ENCODE results near the gene MTX1. TPM values are rescaled to one million over a fixed set of nuclear protein-coding genes. Genes with fewer than 3 reads are reported as not detected.
A peak's percentile ranks its signal among the peaks of the same experiment; 100 is the strongest.

Gene MTX1
- total and polyA plus RNA-seq, 12 donors: 26.7 to 111 (median 45.9) TPM

DNA sequence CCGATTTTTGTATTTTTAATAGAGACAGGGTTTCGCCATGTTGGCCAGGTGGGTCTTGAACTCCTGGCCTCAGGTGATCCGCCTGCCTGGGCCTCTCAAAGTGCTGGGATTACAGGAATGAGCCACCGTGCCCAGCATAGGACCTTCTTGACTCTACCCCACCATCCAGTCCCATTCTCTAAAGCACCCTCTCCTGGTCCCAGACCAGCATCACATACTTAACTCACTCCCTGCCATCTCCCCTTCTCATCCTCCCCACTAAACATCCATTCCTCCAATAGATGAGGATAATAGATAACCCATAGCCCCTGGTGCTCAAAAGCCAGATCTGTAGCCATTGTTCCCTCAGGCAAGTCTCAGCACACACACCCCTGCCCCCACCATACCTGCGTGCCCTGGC is 44.7 kb downstream of the MTX1 start:
- Histone ChIP-seq H3K4me1 (replicated peaks in 1 of 2) (peaks cover 22 to 37% of the 10 kb centered on the region in 2 donors), H3K27me3 (no peaks in the 10 kb centered on the region), H3K9me3 (replicated peaks in 1 of 3) (no peaks in the 10 kb centered on the region), H3K27ac (peak overlapping the region in 2 of 5 donors; percentile 97 to 99), H3K4me3 (no peak overlapping the region), H3K36me3 (replicated peaks in 1 of 2) (peaks cover 0 to 17% of the 10 kb centered on the region in 2 donors)
- WGBS, 4 donors: 81 to 90% (median 88%) methylated on average over 5 of the region's 5 CpGs
- intact Hi-C loops (cut with DNase I): loop anchor here (5.0 kb wide), 2 partner anchors 69 to 344 kb away; partner anchors contain the start of gene RUSC1 (in 2 of the 2)
- DNase-seq: no peak
- no peak for TF ChIP-seq POLR2A (IDR thresholded peaks at IDR 0.05)
- TF ChIP-seq, protein P1, sequence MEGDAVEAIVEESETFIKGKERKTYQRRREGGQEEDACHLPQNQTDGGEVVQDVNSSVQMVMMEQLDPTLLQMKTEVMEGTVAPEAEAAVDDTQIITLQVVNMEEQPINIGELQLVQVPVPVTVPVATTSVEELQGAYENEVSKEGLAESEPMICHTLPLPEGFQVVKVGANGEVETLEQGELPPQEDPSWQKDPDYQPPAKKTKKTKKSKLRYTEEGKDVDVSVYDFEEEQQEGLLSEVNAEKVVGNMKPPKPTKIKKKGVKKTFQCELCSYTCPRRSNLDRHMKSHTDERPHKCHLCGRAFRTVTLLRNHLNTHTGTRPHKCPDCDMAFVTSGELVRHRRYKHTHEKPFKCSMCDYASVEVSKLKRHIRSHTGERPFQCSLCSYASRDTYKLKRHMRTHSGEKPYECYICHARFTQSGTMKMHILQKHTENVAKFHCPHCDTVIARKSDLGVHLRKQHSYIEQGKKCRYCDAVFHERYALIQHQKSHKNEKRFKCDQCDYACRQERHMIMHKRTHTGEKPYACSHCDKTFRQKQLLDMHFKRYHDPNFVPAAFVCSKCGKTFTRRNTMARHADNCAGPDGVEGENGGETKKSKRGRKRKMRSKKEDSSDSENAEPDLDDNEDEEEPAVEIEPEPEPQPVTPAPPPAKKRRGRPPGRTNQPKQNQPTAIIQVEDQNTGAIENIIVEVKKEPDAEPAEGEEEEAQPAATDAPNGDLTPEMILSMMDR (IDR thresholded peaks at IDR 0.05): no peak

DNA sequence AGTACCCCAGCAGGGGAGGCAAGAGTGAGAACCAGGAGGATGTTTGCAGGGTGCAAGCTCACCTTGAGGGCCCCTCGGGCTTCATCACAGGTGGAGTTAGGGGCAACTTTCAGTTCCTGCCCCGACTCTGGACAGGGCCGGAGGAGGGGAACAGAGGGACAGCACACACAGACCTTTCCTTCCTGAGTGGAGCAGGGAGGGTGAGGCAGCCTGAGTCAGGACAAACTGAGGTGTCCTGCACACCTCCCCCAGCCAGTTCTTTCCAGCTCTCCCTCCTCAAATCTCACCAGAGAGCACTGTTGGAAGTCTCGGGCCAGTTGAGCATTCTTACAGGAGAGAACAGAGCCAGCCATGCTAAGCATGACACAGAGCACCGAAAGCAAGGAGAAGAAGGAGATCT is 45.3 kb downstream of the MTX1 start:
- intact Hi-C loops (cut with DNase I): loop anchor here (5.0 kb wide), 2 partner anchors 69 to 344 kb away; partner anchors contain the start of gene RUSC1 (in 2 of the 2)
- H3K36me3 ChIP-seq (replicated peaks in 1 of 2): peaks cover 0 to 22% of the 10 kb centered on the region in 2 donors
- DNase-seq: no peak
- no peaks in the 10 kb centered on the region for H3K27me3 ChIP-seq
- peak overlapping the region in 1 of 4 donors; percentile 69 for H3K4me3 ChIP-seq
- 40 to 70% (median 55%) methylated on average over 3 to 5 of the region's 5 CpGs for WGBS, 4 donors
- peak overlapping the region in 2 of 5 donors; percentile 97 to 99 for H3K27ac ChIP-seq
- no peaks in the 10 kb centered on the region for H3K9me3 ChIP-seq (replicated peaks in 1 of 3)
- H3K4me1 ChIP-seq (replicated peaks in 1 of 2): peaks cover 22 to 37% of the 10 kb centered on the region in 2 donors
- TF ChIP-seq POLR2A (IDR thresholded peaks at IDR 0.05): no peak

DNA sequence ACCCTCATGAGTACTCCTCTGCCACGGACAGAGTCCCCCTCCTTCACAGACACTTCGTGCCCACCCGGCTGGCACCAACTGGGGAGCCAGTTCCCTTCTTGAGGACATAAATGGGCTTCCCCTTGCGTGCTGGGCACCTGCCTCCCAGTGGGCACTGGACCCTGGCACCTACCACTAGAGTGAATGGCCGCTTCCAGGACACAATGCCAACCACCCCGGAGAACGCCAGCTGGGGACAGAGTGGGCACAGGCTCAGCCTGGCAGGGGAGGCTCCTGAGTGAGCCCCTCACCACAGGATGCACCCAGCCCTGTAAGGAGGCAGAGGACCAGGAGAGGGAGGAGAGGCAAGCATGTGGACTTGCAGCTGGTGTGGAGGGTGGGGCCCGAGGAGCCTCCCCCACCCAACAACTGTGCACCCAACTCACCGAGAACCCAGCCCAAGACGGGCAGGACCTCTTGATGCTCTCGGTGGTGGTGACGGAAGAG is 45.8 kb downstream of the MTX1 start:
- Histone ChIP-seq H3K36me3 (replicated peaks in 1 of 2) (peaks cover 0 to 19% of the 10 kb centered on the region in 2 donors), H3K4me1 (replicated peaks in 1 of 2) (peaks cover 22 to 37% of the 10 kb centered on the region in 2 donors), H3K27me3 (no peaks in the 10 kb centered on the region), H3K9me3 (replicated peaks in 1 of 3) (no peaks in the 10 kb centered on the region), H3K4me3 (peak overlapping the region in 3 of 4 donors; percentile 42 to 88 (median 69)), H3K27ac (peak overlapping the region in 2 of 5 donors; percentile 97 to 99)
- no peak for DNase-seq
- intact Hi-C loops (cut with DNase I): loop anchor here (5.0 kb wide), 2 partner anchors 68 to 343 kb away; partner anchors contain the start of gene RUSC1 (in 2 of the 2)
- TF ChIP-seq, protein P1 (IDR thresholded peaks at IDR 0.05): no peak
- no peak for TF ChIP-seq POLR2A (IDR thresholded peaks at IDR 0.05)
- 25 to 48% (median 27%) methylated on average over 7 to 12 of the region's 12 CpGs for WGBS, 4 donors

DNA sequence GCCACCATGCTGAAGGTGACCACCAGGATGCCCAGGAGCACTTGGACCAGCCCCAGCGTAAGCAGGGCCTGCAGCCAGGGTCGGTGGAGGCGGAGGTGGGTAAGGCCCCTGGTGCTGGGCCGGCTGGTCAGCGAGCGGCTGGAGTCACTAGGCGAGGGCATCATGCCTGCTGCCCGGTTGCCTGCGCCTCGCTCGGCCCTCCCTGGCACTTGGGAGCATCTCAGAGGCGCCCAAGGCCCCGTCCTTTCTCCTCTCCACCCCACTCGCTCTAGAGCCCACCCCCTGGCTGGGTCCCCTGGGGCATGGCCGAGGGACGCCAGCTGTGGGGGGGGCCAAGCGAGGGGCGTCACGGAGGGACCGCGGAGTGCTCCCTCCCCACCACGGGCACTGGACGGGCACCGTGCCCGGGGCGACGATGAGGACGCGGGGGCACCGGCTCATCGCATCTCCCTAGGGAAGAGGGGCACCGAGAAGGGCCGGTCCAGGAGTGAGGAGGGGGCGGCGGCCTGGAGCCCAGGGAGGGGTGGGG is 46.3 kb downstream of the MTX1 start:
- Histone ChIP-seq H3K36me3 (replicated peaks in 1 of 2) (peaks cover 0 to 22% of the 10 kb centered on the region in 2 donors), H3K4me3 (peak overlapping the region; percentile 42 to 88 (median 66)), H3K27ac (peak overlapping the region; percentile 90 to 99 (median 97)), H3K4me1 (replicated peaks in 1 of 2) (peaks cover 22 to 37% of the 10 kb centered on the region in 2 donors), H3K27me3 (no peaks in the 10 kb centered on the region), H3K9me3 (replicated peaks in 1 of 3) (no peaks in the 10 kb centered on the region)
- TF ChIP-seq POLR2A (IDR thresholded peaks at IDR 0.05): no peak
- TF ChIP-seq, protein P1 (IDR thresholded peaks at IDR 0.05): no peak
- intact Hi-C loops (cut with DNase I): loop anchor here (5.0 kb wide), 2 partner anchors 68 to 343 kb away; partner anchors contain the start of gene RUSC1 (in 2 of the 2)
- 0 to 2% (median 0%) methylated on average over 18 to 35 of the region's 35 CpGs; no CpG with 5 or more reads in 1 of the 4 donors for WGBS, 4 donors
- DNase-seq: peak in 3 of 7 donors; percentile 45 to 63 (median 48)

Measured in adrenal gland (tissue), 12 donors.